SK-N-SH (cell line): ENCODE data around the gene AFAP1L2. TPM values are rescaled to one million over a fixed set of nuclear protein-coding genes. Genes with fewer than 3 reads are reported as not detected.

Experiments used
- CTCF ChIA-PET: fragments of 300-600, 350-600 bp; formaldehyde crosslinking; extraction: SDS; loops from one replicate; lab custom pipeline; 2021; lab: Yijun Ruan, JAX
- POLR2A ChIA-PET: fragments of 350-600 bp; sonication (Branson Sonifier 250); formaldehyde crosslinking; extraction: SDS; loops from one replicate; lab custom pipeline; 2020; ENCODE audit warnings: antibody characterized with exemption, inconsistent platforms; lab: Yijun Ruan, JAX
- DNase-seq: peaks from one replicate; pipeline ENCODE4 v3.0.0; 2012
- H2AFZ ChIP-seq: fragments of 200-600 bp; sonication (generic); 2 replicates; pipeline ENCODE4 v1.8.1; 2016; ENCODE audit warnings: antibody characterized with exemption, mild to moderate bottlenecking, low read depth
- H3F3A ChIP-seq: fragments of 200-600 bp; sonication (generic); replicated peaks from 2 replicates; pipeline ENCODE3; 2016; ENCODE audit warnings: antibody characterized with exemption, mild to moderate bottlenecking; ENCODE audit not compliant: insufficient read depth
- H3K27ac ChIP-seq, 2 experiments: fragments of 200-500 bp in 1 of 2; fragments of 200-600 bp in 1 of 2; sonication (Bioruptor generic) in 1 of 2; sonication (generic), shearing (Covaris generic) in 1 of 2; 2 replicates each; pipeline versions ENCODE4 v1.5.1 to v1.6.1; 2014 to 2016; ENCODE audit warnings: low read depth in 2 of 2, inconsistent platforms in 1 of 2, low read length in 1 of 2, mild to moderate bottlenecking in 1 of 2, mixed read lengths in 1 of 2
- H3K27me3 ChIP-seq: fragments of 200-600 bp; sonication (generic), shearing (Covaris generic); 2 replicates; pipeline ENCODE4 v1.6.1; 2016; ENCODE audit warnings: mixed run types; ENCODE audit not compliant: insufficient read depth
- H3K36me3 ChIP-seq, 2 experiments: fragments of 200-500 bp in 1 of 2; fragments of 200-600 bp in 1 of 2; sonication (Bioruptor generic) in 1 of 2; sonication (generic) in 1 of 2; replicated peaks in 1 of 2; 2 replicates each; pipeline versions ENCODE3 to v1.5.1; 2014 to 2016; ENCODE audit warnings: low read length in 1 of 2, mild to moderate bottlenecking in 1 of 2; ENCODE audit not compliant: insufficient read depth in 2 of 2, control insufficient read depth in 1 of 2
- H3K4me1 ChIP-seq, 2 experiments: fragments of 200-500 bp in 1 of 2; fragments of 200-600 bp in 1 of 2; sonication (Bioruptor generic) in 1 of 2; sonication (generic), shearing (Covaris generic) in 1 of 2; 2 replicates each; pipeline versions ENCODE4 v1.5.1 to v1.6.1; 2014 to 2016; ENCODE audit warnings: low read depth in 1 of 2, low read length in 1 of 2, mixed run types in 1 of 2; ENCODE audit not compliant: insufficient read depth in 2 of 2, control insufficient read depth in 1 of 2
- H3K4me2 ChIP-seq: fragments of 200-600 bp; sonication (generic), shearing (Covaris generic); 2 replicates; pipeline ENCODE4 v1.6.1; 2017; ENCODE audit warnings: mixed run types
- H3K4me3 ChIP-seq, 2 experiments: fragments of 200-500 bp in 1 of 2; fragments of 200-600 bp in 1 of 2; sonication (Bioruptor generic) in 1 of 2; sonication (generic), shearing (Covaris generic) in 1 of 2; 2 replicates each; pipeline versions ENCODE4 v1.5.1 to v1.8.1; 2014 to 2016; ENCODE audit warnings: low read depth in 2 of 2, inconsistent platforms in 1 of 2, low read length in 1 of 2, mild to moderate bottlenecking in 1 of 2, mixed read lengths in 1 of 2, moderate library complexity in 1 of 2
- H3K79me2 ChIP-seq: fragments of 200-600 bp; sonication (generic); 2 replicates; pipeline ENCODE4 v1.8.1; 2017; ENCODE audit warnings: mild to moderate bottlenecking; ENCODE audit not compliant: insufficient read depth
- H3K9ac ChIP-seq: fragments of 200-600 bp; sonication (generic); 2 replicates; pipeline ENCODE4 v1.6.1; 2017; ENCODE audit warnings: mixed run types
- H3K9me2 ChIP-seq: fragments of 200-600 bp; sonication (generic); 2 replicates; pipeline ENCODE4 v1.6.1; 2017; ENCODE audit warnings: mixed run types
- H3K9me3 ChIP-seq: fragments of 200-600 bp; sonication (generic); 2 replicates; pipeline ENCODE4 v1.6.1; 2017; ENCODE audit warnings: mixed run types, mild to moderate bottlenecking, moderate library complexity
- H4K20me1 ChIP-seq: fragments of 200-600 bp; sonication (generic); 2 replicates; pipeline ENCODE4 v1.6.1; 2017; ENCODE audit warnings: mild to moderate bottlenecking, mixed run types; ENCODE audit not compliant: insufficient read depth
- FOSL2 ChIP-seq: IDR thresholded peaks from 2 replicates; pipeline ENCODE4 v1.4.0; 2012; ENCODE audit warnings: low read depth, mild to moderate bottlenecking, moderate library complexity, borderline replicate concordance
- FOXJ3 ChIP-seq: sonication (generic); formaldehyde crosslinking; IDR thresholded peaks from 2 replicates; pipeline ENCODE4 v1.5.1; 2020; ENCODE audit warnings: mild to moderate bottlenecking, missing genetic modification reagents
- MEF2A ChIP-seq: IDR thresholded peaks from 2 replicates; pipeline ENCODE4 v1.4.0; 2012; ENCODE audit warnings: low read depth, borderline replicate concordance
- MXI1 ChIP-seq: IDR thresholded peaks from 2 replicates; pipeline ENCODE4 v1.6.1; 2012; ENCODE audit warnings: mild to moderate bottlenecking, low read depth, low read length, improper control_type of control experiment
- NFIC ChIP-seq: IDR thresholded peaks from 2 replicates; pipeline ENCODE4 v1.4.0; 2012; ENCODE audit warnings: borderline replicate concordance
- TCF12 ChIP-seq: IDR thresholded peaks from 2 replicates; pipeline ENCODE4 v1.4.0; 2012
- USF2 ChIP-seq: fragments of 150-350 bp; IDR thresholded peaks from 2 replicates; pipeline ENCODE4 v1.6.1; 2017; ENCODE audit warnings: antibody characterized with exemption, low read length, low read depth, borderline replicate concordance
- WGBS: methylation state at CpG from one replicate; pipeline ENCODE4 v1.1.6; 2017; ENCODE audit warnings: low lambda C conversion rate; 5-methylcytosine and 5-hydroxymethylcytosine counted together
- polyA plus RNA-seq, 3 experiments: library from polyadenylated mRNA; depleted of rRNA; stranded (reverse); fragments of >200 nt; gene quantifications; 2 replicates each; pipeline ENCODE4 v1.2.3, GENCODE V29; 2012
- TF ChIP-seq, protein P1 (sequence below): IDR thresholded peaks from 2 replicates; pipeline ENCODE4 v1.4.0; 2012; ENCODE audit warnings: low read depth, borderline replicate concordance
- TF ChIP-seq, protein P2 (sequence below): IDR thresholded peaks from 2 replicates; pipeline ENCODE4 v1.4.0; 2012; ENCODE audit warnings: low read depth, borderline replicate concordance
- TF ChIP-seq, protein P3 (sequence below): IDR thresholded peaks from 2 replicates; pipeline ENCODE4 v1.4.0; 2012; ENCODE audit warnings: low read depth
- TF ChIP-seq, protein P4 (sequence below): IDR thresholded peaks from 2 replicates; pipeline ENCODE4 v1.6.1; 2012; ENCODE audit warnings: mild to moderate bottlenecking, low read depth, low read length, moderate library complexity
- TF ChIP-seq, protein P5 (sequence below): fragments of 150-350 bp; IDR thresholded peaks from 2 replicates; pipeline ENCODE4 v1.6.1; 2016; ENCODE audit warnings: mild to moderate bottlenecking, low read depth, low read length

AFAP1L2 gene
- polyA plus RNA-seq, 1 of the 3 experiments (the other 2 are of a cell fraction) = 0.54 TPM

GRCh38 chr10:114370199-114370598 lies 34.1 kb downstream of the AFAP1L2 start:
- CTCF ChIA-PET = interaction anchor here (1.0 to 1.5 kb wide), 2 partner anchors 66 to 101 kb away, joined by 4 read pairs; no protein-coding TSS in a partner anchor
- no peak overlapping the region for H3K27ac ChIP-seq
- H3K79me2 ChIP-seq = no peaks in the 10 kb centered on the region
- 63% methylated on average over 2 of the region's 2 CpGs for WGBS
- H3K9me2 ChIP-seq = no peaks in the 10 kb centered on the region
- no peak overlapping the region for H2AFZ ChIP-seq
- H3K9me3 ChIP-seq = no peaks in the 10 kb centered on the region
- TF ChIP-seq USF2 = no peak
- no peak for TF ChIP-seq MEF2A
- TF ChIP-seq TCF12 = no peak
- no peak for TF ChIP-seq FOXJ3 (CRISPR knock-in tag)
- TF ChIP-seq, protein P1, sequence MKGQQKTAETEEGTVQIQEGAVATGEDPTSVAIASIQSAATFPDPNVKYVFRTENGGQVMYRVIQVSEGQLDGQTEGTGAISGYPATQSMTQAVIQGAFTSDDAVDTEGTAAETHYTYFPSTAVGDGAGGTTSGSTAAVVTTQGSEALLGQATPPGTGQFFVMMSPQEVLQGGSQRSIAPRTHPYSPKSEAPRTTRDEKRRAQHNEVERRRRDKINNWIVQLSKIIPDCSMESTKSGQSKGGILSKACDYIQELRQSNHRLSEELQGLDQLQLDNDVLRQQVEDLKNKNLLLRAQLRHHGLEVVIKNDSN = no peak
- TF ChIP-seq, protein P2, sequence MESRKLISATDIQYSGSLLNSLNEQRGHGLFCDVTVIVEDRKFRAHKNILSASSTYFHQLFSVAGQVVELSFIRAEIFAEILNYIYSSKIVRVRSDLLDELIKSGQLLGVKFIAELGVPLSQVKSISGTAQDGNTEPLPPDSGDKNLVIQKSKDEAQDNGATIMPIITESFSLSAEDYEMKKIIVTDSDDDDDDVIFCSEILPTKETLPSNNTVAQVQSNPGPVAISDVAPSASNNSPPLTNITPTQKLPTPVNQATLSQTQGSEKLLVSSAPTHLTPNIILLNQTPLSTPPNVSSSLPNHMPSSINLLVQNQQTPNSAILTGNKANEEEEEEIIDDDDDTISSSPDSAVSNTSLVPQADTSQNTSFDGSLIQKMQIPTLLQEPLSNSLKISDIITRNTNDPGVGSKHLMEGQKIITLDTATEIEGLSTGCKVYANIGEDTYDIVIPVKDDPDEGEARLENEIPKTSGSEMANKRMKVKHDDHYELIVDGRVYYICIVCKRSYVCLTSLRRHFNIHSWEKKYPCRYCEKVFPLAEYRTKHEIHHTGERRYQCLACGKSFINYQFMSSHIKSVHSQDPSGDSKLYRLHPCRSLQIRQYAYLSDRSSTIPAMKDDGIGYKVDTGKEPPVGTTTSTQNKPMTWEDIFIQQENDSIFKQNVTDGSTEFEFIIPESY = no peak
- TF ChIP-seq, protein P3, sequence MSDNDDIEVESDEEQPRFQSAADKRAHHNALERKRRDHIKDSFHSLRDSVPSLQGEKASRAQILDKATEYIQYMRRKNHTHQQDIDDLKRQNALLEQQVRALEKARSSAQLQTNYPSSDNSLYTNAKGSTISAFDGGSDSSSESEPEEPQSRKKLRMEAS = no peak
- no peak for TF ChIP-seq NFIC
- TF ChIP-seq, protein P4, sequence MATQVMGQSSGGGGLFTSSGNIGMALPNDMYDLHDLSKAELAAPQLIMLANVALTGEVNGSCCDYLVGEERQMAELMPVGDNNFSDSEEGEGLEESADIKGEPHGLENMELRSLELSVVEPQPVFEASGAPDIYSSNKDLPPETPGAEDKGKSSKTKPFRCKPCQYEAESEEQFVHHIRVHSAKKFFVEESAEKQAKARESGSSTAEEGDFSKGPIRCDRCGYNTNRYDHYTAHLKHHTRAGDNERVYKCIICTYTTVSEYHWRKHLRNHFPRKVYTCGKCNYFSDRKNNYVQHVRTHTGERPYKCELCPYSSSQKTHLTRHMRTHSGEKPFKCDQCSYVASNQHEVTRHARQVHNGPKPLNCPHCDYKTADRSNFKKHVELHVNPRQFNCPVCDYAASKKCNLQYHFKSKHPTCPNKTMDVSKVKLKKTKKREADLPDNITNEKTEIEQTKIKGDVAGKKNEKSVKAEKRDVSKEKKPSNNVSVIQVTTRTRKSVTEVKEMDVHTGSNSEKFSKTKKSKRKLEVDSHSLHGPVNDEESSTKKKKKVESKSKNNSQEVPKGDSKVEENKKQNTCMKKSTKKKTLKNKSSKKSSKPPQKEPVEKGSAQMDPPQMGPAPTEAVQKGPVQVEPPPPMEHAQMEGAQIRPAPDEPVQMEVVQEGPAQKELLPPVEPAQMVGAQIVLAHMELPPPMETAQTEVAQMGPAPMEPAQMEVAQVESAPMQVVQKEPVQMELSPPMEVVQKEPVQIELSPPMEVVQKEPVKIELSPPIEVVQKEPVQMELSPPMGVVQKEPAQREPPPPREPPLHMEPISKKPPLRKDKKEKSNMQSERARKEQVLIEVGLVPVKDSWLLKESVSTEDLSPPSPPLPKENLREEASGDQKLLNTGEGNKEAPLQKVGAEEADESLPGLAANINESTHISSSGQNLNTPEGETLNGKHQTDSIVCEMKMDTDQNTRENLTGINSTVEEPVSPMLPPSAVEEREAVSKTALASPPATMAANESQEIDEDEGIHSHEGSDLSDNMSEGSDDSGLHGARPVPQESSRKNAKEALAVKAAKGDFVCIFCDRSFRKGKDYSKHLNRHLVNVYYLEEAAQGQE = no peak
- TF ChIP-seq, protein P5, sequence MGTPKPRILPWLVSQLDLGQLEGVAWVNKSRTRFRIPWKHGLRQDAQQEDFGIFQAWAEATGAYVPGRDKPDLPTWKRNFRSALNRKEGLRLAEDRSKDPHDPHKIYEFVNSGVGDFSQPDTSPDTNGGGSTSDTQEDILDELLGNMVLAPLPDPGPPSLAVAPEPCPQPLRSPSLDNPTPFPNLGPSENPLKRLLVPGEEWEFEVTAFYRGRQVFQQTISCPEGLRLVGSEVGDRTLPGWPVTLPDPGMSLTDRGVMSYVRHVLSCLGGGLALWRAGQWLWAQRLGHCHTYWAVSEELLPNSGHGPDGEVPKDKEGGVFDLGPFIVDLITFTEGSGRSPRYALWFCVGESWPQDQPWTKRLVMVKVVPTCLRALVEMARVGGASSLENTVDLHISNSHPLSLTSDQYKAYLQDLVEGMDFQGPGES = no peak
- TF ChIP-seq FOSL2 = no peak
- TF ChIP-seq MXI1 = no peak
- TF ChIP-seq, all 33 proteins: peak for 0
- peaks cover 0 to 28% of the 10 kb centered on the region in 2 experiments; a peak in 2 of 4 replicates for H3K4me1 ChIP-seq
- H3K4me3 ChIP-seq = no peak overlapping the region
- no peaks in the 10 kb centered on the region for H3K27me3 ChIP-seq
- no peaks in the 10 kb centered on the region for H3K36me3 ChIP-seq
- H4K20me1 ChIP-seq = no peaks in the 10 kb centered on the region
- no peak for DNase-seq
- H3F3A ChIP-seq = no peaks in the 10 kb centered on the region
- H3K4me2 ChIP-seq = no peak overlapping the region
- H3K9ac ChIP-seq = no peak overlapping the region
- POLR2A ChIA-PET = no interaction called here
